HG03439 (cell line): Measurements from ENCODE around the gene TRA2B.

Source experiments
- ATAC-seq: cut with Tn5 transposase; IDR thresholded peaks from one replicate; pipeline ENCODE4 v1.9.1; 2021; ENCODE audit warnings: mild to moderate bottlenecking, moderate library complexity; ENCODE audit not compliant: unreplicated experiment

The TRA2B gene

GRCh38 chr3:185954366-185954723, 16.5 kb upstream of the TRA2B start:
- ATAC-seq: no peak

GRCh38 chr3:185950728-185951127, 12.9 kb upstream of the TRA2B start:
- no peak for ATAC-seq

GRCh38 chr3:185949515-185949914, 11.7 kb upstream of the TRA2B start:
- no peak for ATAC-seq

DNA sequence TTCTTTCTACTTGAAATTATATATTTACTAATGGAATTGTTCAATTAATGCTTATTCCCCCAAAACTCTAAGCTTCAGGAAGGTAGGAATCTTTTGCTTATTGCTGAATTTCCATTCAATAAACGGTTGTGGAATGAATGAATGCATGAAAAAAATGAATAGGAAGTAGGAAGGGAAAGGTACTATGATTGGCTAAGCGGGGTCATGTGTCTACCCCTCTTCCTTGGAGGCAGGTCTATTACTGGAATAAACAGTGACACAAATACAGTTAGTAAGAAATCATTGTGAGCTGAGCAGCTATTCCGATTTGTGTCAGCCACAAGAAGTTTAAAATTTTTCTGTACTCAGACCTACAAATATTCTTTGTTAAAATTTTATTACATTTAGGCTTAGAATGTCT, 10.5 kb upstream of the TRA2B start:
- ATAC-seq: no peak

DNA sequence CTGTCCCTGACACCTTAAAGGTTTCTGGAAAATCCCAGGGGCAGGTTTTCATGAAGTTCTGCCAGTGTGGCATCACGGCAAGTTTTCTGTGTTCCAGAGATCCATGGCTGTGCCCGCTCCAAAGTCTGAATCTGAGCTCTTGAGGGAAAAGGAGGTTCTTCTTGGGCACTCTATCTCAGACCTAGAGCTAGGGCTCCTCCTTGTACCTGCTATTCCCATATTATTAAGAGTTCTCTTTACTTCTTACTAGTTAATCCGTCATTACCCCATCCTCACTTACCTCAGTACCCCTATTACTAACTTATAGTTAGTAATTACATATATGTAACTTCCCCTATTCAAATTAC, 5.9 kb upstream of the TRA2B start:
- peak; percentile 25 for ATAC-seq

- peak; percentile 87 for ATAC-seq
Observed at GRCh38 chr3:185942907-185943759, 5.3 kb upstream of the TRA2B start.

DNA sequence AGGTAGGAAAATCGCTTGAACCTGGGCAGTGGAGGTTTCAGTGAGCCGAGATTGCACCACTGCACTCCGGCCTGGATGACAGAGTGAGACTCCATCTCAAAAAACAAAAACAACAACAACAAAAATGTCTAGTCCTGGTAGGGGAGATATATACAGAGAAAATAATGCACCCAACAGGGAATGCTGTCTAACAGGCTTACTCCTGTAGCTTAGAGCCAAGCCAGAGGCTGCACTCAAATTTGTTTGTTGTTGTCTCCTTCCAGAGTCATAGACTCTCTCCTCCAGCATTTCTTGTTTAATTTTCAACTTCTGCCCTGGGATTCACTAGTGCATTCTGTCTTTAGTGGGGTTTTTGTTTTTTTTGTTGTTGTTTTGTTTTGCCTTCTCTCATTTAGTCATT, 4.6 kb upstream of the TRA2B start:
- no peak for ATAC-seq

DNA sequence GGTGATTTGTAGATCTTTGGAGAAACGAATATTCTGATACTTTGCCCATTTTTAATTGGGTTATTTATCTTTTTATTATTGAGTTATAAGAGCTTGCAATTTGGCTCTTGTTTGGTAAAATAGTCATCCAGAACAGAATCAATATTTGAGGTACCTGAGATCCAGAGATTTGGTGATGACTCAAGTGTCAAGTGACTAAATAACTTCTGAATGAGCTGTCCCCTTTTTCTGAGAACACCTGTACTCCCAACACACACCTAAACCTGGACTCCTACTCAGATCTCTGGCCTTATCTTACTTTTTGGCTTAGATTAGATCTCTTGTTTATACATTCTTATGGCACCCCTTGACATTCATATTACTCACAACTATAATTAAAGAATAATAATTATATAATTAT, 3.1 kb upstream of the TRA2B start:
- ATAC-seq: no peak

GRCh38 chr3:185939721-185940120, 1.9 kb upstream of the TRA2B start:
- ATAC-seq: no peak

DNA sequence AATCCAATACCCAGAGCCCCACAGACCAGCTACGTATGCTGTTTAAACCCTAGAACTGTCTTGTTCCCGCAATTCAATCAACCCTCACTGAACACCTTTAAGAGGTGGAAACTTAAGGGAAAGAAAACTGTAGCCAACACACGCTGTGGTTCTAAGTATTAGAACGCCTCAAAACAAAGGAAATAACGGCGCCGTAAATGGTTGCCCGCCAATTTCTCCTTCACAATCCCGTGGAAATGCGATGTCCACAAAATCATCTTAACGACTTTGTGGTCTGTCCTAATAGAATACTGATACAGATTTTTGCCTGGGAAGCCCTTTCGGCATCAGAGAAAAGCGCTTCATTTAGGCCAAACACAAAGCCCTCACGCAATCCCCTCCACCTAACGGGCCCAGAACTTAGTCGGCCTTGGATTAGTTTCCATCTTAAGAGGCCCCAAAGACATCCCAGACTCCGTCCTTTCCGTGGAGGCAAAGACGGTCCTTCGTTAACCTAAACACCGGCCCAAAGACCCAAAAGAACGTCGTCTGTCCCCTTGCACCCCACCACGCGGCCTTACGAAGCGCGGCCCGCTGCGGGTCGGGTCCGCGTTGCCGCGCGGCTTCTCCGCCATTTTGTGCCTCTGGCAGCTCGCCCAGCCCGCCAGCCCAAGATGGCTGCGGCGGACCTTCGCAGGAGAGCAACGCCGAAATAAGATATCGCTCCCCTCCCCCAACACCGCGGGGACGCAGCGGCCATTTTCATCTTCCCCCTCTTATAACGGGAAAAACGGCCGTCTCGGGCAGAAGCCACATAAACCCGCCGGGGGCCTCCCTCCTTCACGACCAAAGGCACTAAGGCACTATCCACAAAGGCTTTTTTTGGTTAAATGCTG, 763 bp downstream of the TRA2B start:
- peak; percentile 35 for ATAC-seq

DNA sequence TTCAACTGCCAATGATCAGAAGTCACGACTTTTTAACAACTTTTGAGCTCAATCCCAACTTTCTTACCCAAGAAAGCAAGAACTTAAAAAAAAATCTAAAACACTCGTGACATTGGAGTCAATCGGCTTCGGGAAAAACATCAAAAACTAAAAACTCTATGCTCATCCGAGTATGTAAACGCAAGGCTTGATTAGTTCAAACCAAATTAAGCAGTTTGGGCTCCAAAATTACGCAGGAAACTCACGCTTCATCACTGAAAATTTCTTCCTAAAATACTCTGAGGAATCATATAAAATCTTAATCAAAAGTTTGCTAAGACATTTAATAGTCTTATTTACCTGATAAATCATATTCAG, 1.6 kb downstream of the TRA2B start:
- ATAC-seq: no peak

- no peak for ATAC-seq
Observed at GRCh38 chr3:185935465-185936272, 2.1 kb downstream of the TRA2B start.

DNA sequence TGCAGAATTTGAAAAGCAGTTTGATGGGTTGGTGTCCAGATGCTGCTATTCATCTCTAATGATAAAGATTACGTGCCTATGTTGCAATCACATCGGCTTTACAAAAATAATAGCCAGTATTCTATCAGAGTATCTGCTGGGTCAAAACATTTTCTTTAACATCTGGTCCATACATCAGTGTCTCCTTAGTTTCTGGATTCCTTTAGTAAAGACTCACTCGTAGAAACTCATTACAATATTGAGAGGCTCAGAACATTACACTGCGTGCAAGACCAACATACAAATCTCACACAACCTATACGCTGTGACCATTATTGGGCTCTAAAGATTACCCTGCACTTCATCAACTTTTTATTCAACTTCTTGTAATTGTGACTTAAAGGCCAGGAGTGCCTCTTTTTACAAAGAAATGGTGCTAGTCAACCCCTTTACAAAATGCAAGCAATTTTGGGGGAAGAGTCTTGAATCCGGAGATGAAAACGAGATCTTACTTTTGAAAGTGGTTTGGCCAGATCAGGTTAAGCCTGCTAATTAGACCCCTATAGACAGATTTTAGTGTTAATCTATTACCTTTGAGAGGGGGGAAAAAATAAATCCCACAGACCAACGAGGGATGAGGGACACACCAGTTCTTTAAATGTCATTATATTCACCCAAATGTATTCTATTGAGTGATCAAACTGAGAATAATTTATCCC, 2.9 kb downstream of the TRA2B start:
- ATAC-seq: no peak

DNA sequence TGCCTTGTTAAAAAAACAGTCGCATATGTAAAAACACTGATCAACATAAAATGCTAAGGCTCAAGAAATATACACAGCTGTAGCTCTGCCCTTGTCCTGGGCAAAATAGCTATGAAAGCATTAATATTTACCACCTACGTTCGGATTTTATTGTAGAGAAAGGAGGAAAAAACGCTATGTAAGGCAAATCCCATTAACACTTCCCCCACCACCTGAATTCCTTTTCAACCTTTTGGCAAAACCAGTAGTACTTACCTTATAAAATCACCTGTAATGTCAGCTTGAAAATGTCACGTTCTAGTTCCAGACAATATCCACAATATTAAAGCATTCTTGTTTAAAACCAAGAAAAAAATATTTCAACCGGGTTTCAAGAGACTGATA, 3.6 kb downstream of the TRA2B start:
- no peak for ATAC-seq

DNA sequence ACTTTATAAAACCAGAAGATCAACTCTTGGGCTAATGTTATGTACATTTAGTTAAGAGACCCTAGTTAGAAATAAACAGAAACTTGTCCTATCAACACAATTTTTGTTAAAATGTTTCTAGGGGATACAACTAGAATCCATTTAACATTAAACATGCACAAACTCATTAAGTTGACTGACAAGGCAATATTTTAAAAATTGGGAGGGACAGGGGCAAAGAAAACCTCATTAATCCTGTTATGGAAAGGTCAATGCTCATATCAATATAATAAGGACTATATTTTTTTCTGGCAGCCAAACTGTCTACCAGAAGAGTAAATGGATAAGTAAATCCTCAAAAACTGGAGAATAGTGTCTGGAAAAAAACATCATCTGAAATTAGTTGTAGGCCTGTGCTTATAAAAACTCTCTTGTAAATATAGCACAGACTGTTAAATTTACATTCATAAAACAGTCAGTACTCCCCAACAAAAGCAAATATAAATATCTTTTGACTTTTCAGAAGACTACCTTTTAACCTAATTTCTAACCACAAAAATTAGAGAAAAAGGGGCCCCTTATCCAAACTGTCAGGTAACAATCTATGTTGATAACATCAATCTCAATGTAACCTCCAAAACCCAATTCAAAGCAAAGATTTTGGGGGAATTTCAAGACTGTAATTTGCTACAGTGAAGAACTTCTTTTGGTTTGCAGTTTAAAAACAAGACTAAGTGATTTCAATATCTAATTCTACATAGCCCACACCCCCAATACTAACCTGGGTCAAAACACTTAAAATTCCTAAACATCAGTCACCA, 4.2 kb downstream of the TRA2B start:
- ATAC-seq: no peak

- ATAC-seq: no peak
Observed at GRCh38 chr3:185931777-185932612, 5.8 kb downstream of the TRA2B start.

GRCh38 chr3:185930393-185931107, 7.3 kb downstream of the TRA2B start:
- no peak for ATAC-seq
